CD4-positive, alpha-beta T cell (primary cell): Measurements from ENCODE around the gene TRPC4AP. TPM values are rescaled to one million over a fixed set of nuclear protein-coding genes. Genes with fewer than 3 reads are reported as not detected.

Source experiments
- ATAC-seq: fragments of 200-7000 bp; cut with Tn5 transposase; one replicate; pipeline ENCODE4 v1.10.0; 2022; ENCODE audit warnings: mild to moderate bottlenecking; ENCODE audit not compliant: poor library complexity
- CTCF ChIA-PET: fragments of 350-600 bp; sonication (Branson Sonifier 250); formaldehyde crosslinking; loops from one replicate; lab custom pipeline; 2021; ENCODE audit warnings: antibody characterized with exemption, inconsistent platforms; lab: Charles Lee
- POLR2A ChIA-PET: fragments of 350-600 bp; sonication (Branson Sonifier 250); formaldehyde crosslinking; loops from one replicate; lab custom pipeline; 2021; ENCODE audit warnings: antibody characterized with exemption, inconsistent platforms; lab: Charles Lee
- DNase-seq, 14 experiments: peaks; one replicate each; pipeline ENCODE4 v3.0.0-alpha.2; 2013 to 2020; ENCODE audit warnings: mixed read lengths in 2 of 14
- H3K27ac ChIP-seq, 2 donors: one replicate each; pipeline versions ENCODE4 v1.5.1 to v1.7.0; 2013; ENCODE audit warnings: low read length in 2 of 2, low read depth in 1 of 2, mild to moderate bottlenecking in 1 of 2
- H3K27me3 ChIP-seq, 2 experiments: 1 replicate in 1 of 2; 2 replicates in 1 of 2; pipeline versions ENCODE4 v1.6.1 to v1.7.0; 2013; ENCODE audit warnings: low read length in 2 of 2, control low read depth in 1 of 2, mild to moderate bottlenecking in 1 of 2, moderate library complexity in 1 of 2; ENCODE audit not compliant: insufficient read depth in 2 of 2, control insufficient read depth in 1 of 2
- H3K36me3 ChIP-seq: one replicate; pipeline ENCODE4 v1.6.1; 2013; ENCODE audit warnings: low read length, control low read depth; ENCODE audit not compliant: insufficient read depth
- H3K4me1 ChIP-seq: one replicate; pipeline ENCODE4 v1.6.1; 2013; ENCODE audit warnings: low read length, control low read depth; ENCODE audit not compliant: insufficient read depth
- H3K4me3 ChIP-seq: one replicate; pipeline ENCODE4 v1.5.1; 2013; ENCODE audit warnings: mild to moderate bottlenecking, low read length, moderate library complexity
- H3K9me3 ChIP-seq, 2 experiments: 1 replicate in 1 of 2; 2 replicates in 1 of 2; pipeline versions ENCODE4 v1.6.1 to v1.7.0; 2013; ENCODE audit warnings: low read length in 2 of 2, mild to moderate bottlenecking in 2 of 2, control low read depth in 1 of 2, moderate library complexity in 1 of 2; ENCODE audit not compliant: control insufficient read depth in 1 of 2, insufficient read depth in 1 of 2
- H3K27ac Mint-ChIP-seq: one replicate; pipeline ENCODE4 v1.8.0; 2020; ENCODE audit warnings: mixed read lengths
- H3K27me3 Mint-ChIP-seq: one replicate; pipeline ENCODE4 v1.8.0; 2021; ENCODE audit warnings: mixed read lengths
- H3K36me3 Mint-ChIP-seq: one replicate; pipeline ENCODE4 v1.8.0; 2021; ENCODE audit warnings: low read depth, mixed read lengths
- H3K4me1 Mint-ChIP-seq: one replicate; pipeline ENCODE4 v1.8.0; 2021; ENCODE audit warnings: low read depth, mixed read lengths
- H3K4me3 Mint-ChIP-seq: one replicate; pipeline ENCODE4 v1.8.0; 2020; ENCODE audit warnings: mild to moderate bottlenecking, mixed read lengths
- H3K9me3 Mint-ChIP-seq: one replicate; pipeline ENCODE4 v1.8.0; 2020; ENCODE audit warnings: mixed read lengths
- CTCF ChIP-seq: fragments of 200-600 bp; IDR thresholded peaks from one replicate; pipeline ENCODE4 v1.8.0; 2022; ENCODE audit warnings: antibody characterized with exemption, mild to moderate bottlenecking
- intact Hi-C, 2 experiments: fragments of 100-400 bp; cut with DNase I in 1 of 2; cut with micrococcal nuclease in 1 of 2; formaldehyde crosslinking; loops; one replicate each; pipeline versions ENCODE4 v1.15.1 to v1.9.0; 2023 to 2025; cut with DNase I, micrococcal nuclease
- total RNA-seq, 174 experiments: library from RNA in 2 of 174; stranded (reverse) in 2 of 174; gene quantifications; one replicate each; pipeline ENCODE4 v1.2.3 and lab custom pipeline; 2021 to 2026

The TRPC4AP gene
- total RNA-seq, 2 experiments from 2014 or later, result 56.3 to 60.6 TPM

- Histone ChIP-seq H3K36me3 (peaks cover 55% of the 10 kb centered on the region), H3K27ac (no peak overlapping the region), H3K4me3 (no peak overlapping the region), H3K9me3 (no peaks in the 10 kb centered on the region), H3K4me1 (no peaks in the 10 kb centered on the region), H3K27me3 (no peaks in the 10 kb centered on the region)
- no peak for DNase-seq
- CTCF ChIA-PET, result no interaction called here
- Mint-ChIP-seq H3K27me3 (no peaks in the 10 kb centered on the region), H3K9me3 (no peaks in the 10 kb centered on the region), H3K27ac (no peak overlapping the region), H3K4me3 (no peak overlapping the region), H3K4me1 (no peaks in the 10 kb centered on the region), H3K36me3 (peaks cover 70% of the 10 kb centered on the region)
- TF ChIP-seq CTCF, result no peak
- ATAC-seq, result no peak
- POLR2A ChIA-PET, result no interaction called here
- intact Hi-C loops, result no loop called here
Observed at GRCh38 chr20:35034145-35034544, 58.5 kb downstream of the TRPC4AP start.

- peaks cover 78% of the 10 kb centered on the region for H3K36me3 Mint-ChIP-seq
- ATAC-seq (no peak), DNase-seq (no peak)
- ChIA-PET CTCF (no interaction called here), POLR2A (no interaction called here)
- H3K4me3 Mint-ChIP-seq, result no peak overlapping the region
- Histone ChIP-seq H3K27ac (no peak overlapping the region), H3K27me3 (no peaks in the 10 kb centered on the region), H3K4me1 (no peaks in the 10 kb centered on the region), H3K9me3 (no peaks in the 10 kb centered on the region), H3K36me3 (peaks cover 49% of the 10 kb centered on the region), H3K4me3 (no peak overlapping the region)
- TF ChIP-seq CTCF, result no peak
- H3K9me3 Mint-ChIP-seq, result no peaks in the 10 kb centered on the region
- no peak overlapping the region for H3K27ac Mint-ChIP-seq
- H3K4me1 Mint-ChIP-seq, result no peaks in the 10 kb centered on the region
- H3K27me3 Mint-ChIP-seq, result no peaks in the 10 kb centered on the region
- intact Hi-C loops, result no loop called here
Observed at GRCh38 chr20:35030136-35030535, 62.5 kb downstream of the TRPC4AP start.

- H3K4me1 Mint-ChIP-seq, result no peaks in the 10 kb centered on the region
- Histone ChIP-seq H3K4me3 (no peak overlapping the region), H3K27ac (no peak overlapping the region), H3K36me3 (peaks cover 53% of the 10 kb centered on the region), H3K27me3 (no peaks in the 10 kb centered on the region), H3K9me3 (no peaks in the 10 kb centered on the region), H3K4me1 (no peaks in the 10 kb centered on the region)
- no peaks in the 10 kb centered on the region for H3K9me3 Mint-ChIP-seq
- peaks cover 77% of the 10 kb centered on the region for H3K36me3 Mint-ChIP-seq
- ChIA-PET CTCF (no interaction called here), POLR2A (no interaction called here)
- ATAC-seq, result no peak
- H3K27ac Mint-ChIP-seq, result no peak overlapping the region
- H3K4me3 Mint-ChIP-seq, result no peak overlapping the region
- intact Hi-C loops, result no loop called here
- no peak for DNase-seq
- no peak for TF ChIP-seq CTCF
- H3K27me3 Mint-ChIP-seq, result no peaks in the 10 kb centered on the region
Observed at GRCh38 chr20:35027301-35027700, 65.3 kb downstream of the TRPC4AP start.
